Type B pancreatic cell (in vitro differentiated cells): ENCODE measurements around the gene LIPA. TPM values are rescaled to one million over a fixed set of nuclear protein-coding genes. Genes with fewer than 3 reads are reported as not detected.
"Not testable (repeated sequence)": the region's sequence is repeated elsewhere in the genome, so short reads cannot be mapped to it uniquely, and the experiment has no call there.

ENCODE experiments used
- DNase-seq: peaks from one replicate; pipeline ENCODE4 v3.0.0; 2021; ENCODE audit warnings: mixed read lengths; ENCODE audit not compliant: unreplicated experiment; ENCODE audit errors: extremely low spot score
- H3K27ac Mint-ChIP-seq: 2 replicates; pipeline ENCODE4 v1.8.0; 2021; ENCODE audit warnings: mild to moderate bottlenecking, mixed read lengths
- H3K27me3 Mint-ChIP-seq: 2 replicates; pipeline ENCODE4 v1.8.0; 2021; ENCODE audit warnings: mixed read lengths
- H3K36me3 Mint-ChIP-seq: 2 replicates; pipeline ENCODE4 v1.8.0; 2021; ENCODE audit warnings: mixed read lengths
- H3K4me1 Mint-ChIP-seq: one replicate; pipeline ENCODE4 v1.8.0; 2021; ENCODE audit warnings: mixed read lengths; ENCODE audit not compliant: unreplicated experiment
- H3K4me3 Mint-ChIP-seq: 2 replicates; pipeline ENCODE4 v1.8.0; 2021; ENCODE audit warnings: mild to moderate bottlenecking, mixed read lengths
- H3K9me3 Mint-ChIP-seq: 2 replicates; pipeline ENCODE4 v1.8.0; 2021; ENCODE audit warnings: mixed read lengths
- CTCF ChIP-seq: fragments of 200-600 bp; sonication (generic); conservative IDR thresholded peaks from 2 replicates; pipeline ENCODE4 v1.5.0; 2021; ENCODE audit warnings: antibody characterized with exemption, mild to moderate bottlenecking
- total RNA-seq: library from RNA; stranded (reverse); gene quantifications from 2 replicates; pipeline ENCODE4 v1.2.1, GENCODE V29; 2021; ENCODE audit warnings: low replicate concordance

Gene LIPA
- total RNA-seq, 1 donor from 2014 or later, result 46.4 TPM

DNA sequence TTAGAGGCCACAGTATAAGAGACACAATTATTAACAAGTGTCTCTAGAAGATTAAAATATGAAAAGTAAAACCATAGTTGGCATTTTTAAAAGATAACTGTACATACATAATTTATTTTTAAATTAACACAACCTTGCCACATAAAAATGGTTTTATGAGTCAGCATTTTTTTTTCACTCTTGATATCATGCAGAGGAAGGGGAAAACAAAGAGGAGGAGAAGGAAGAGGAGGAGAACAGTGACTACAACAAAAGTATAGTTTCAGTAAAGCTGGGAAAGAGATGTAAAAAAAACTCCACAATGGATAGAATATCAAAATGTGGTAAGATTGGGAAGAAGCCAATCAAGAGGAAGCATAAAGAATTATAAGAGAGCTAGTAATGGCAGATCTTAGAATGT lies 78.5 kb downstream of the LIPA start:
- no peak for TF ChIP-seq CTCF
- no peak overlapping the region for H3K27ac Mint-ChIP-seq
- no peaks in the 10 kb centered on the region for H3K27me3 Mint-ChIP-seq
- no peaks in the 10 kb centered on the region for H3K9me3 Mint-ChIP-seq
- H3K4me3 Mint-ChIP-seq, result no peak overlapping the region
- H3K36me3 Mint-ChIP-seq, result no peaks in the 10 kb centered on the region
- H3K4me1 Mint-ChIP-seq, result peaks cover 7% of the 10 kb centered on the region
- no peak for DNase-seq

- no peaks in the 10 kb centered on the region for H3K9me3 Mint-ChIP-seq
- peaks cover 7% of the 10 kb centered on the region for H3K4me1 Mint-ChIP-seq
- no peaks in the 10 kb centered on the region for H3K36me3 Mint-ChIP-seq
- no peaks in the 10 kb centered on the region for H3K27me3 Mint-ChIP-seq
- no peak overlapping the region for H3K4me3 Mint-ChIP-seq
- no peak for DNase-seq
- no peak for TF ChIP-seq CTCF
- H3K27ac Mint-ChIP-seq, result no peak overlapping the region
These were observed 79.6 kb downstream of the LIPA start for GRCh38 chr10:89171996-89172395.

DNA sequence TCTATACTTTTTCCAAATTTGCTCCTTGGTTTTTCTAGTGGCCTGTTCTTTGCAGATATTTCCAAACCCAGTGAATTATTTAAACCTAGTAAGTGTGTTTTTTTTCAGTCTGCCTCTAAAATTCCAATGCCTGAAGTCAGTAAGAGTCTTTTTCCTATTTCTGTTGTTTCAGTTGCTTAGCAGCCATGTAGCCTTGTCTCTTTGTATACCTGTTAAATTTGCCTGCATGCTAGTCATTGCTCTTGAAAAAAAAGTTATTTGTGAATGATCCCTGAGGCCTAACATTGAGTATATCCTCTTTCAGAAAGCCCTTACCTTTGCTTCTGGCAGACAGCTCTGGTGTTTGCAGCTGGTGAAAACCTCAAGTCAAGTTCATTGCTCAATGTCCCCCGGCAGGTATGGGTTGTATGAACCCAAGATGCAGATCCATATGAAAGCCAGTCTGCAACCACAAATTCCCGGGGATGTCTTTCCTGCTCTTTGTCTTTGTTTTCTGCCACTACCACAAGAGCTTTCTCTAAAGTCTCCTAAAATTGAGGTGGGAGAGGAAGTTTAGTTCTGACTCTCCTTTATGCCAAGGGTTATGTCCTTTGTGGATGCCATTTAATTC lies 80.2 kb downstream of the LIPA start:
- Mint-ChIP-seq H3K27ac (no peak overlapping the region), H3K4me1 (peaks cover 7% of the 10 kb centered on the region), H3K27me3 (no peaks in the 10 kb centered on the region), H3K36me3 (no peaks in the 10 kb centered on the region), H3K9me3 (no peaks in the 10 kb centered on the region), H3K4me3 (no peak overlapping the region)
- DNase-seq, result no peak
- no peak for TF ChIP-seq CTCF

DNA sequence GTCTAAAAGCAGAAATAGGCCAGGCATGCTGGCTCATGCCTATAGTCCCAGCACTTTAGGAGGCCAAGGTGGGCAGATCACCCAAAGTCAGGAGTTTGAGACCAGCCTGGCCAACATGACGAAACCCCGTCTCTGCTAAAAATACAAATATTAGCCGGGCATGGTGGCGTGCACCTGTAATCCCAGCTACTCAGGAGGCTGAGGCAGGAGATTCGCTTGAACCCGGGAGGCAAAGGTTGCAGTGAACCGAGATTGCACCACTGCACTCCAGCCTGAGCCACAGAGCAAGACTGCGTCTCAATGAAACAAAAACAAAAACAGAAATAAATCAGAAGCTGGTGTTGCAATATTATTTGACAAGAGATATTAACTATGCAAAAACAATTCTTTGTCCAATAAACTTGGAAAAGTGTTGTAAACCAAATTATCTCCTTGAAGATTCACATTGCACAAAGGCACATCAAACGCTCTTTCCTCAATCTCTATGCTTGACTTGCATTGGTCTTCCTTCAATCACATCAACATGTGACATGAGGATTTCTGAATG lies 83.1 kb downstream of the LIPA start:
- not testable (repeated sequence) for H3K9me3 Mint-ChIP-seq, H3K36me3 Mint-ChIP-seq

GRCh38 chr10:89167915-89168314 lies 83.7 kb downstream of the LIPA start:
- Mint-ChIP-seq H3K4me1 (peaks cover 4% of the 10 kb centered on the region), H3K9me3 (no peaks in the 10 kb centered on the region), H3K36me3 (no peaks in the 10 kb centered on the region), H3K27ac (no peak overlapping the region), H3K27me3 (peaks cover 9% of the 10 kb centered on the region), H3K4me3 (no peak overlapping the region)
- no peak for TF ChIP-seq CTCF
- no peak for DNase-seq

More for the DNA sequence above, 83.1 kb downstream of the LIPA start:
- H3K4me3 Mint-ChIP-seq, DNase-seq, H3K4me1 Mint-ChIP-seq, H3K27ac Mint-ChIP-seq, H3K27me3 Mint-ChIP-seq: not testable (repeated sequence)

- H3K4me3 Mint-ChIP-seq, result no peak overlapping the region
- no peaks in the 10 kb centered on the region for H3K36me3 Mint-ChIP-seq
- no peaks in the 10 kb centered on the region for H3K9me3 Mint-ChIP-seq
- H3K4me1 Mint-ChIP-seq, result no peaks in the 10 kb centered on the region
- no peak overlapping the region for H3K27ac Mint-ChIP-seq
- peaks cover 9% of the 10 kb centered on the region for H3K27me3 Mint-ChIP-seq
- DNase-seq, result no peak
- no peak for TF ChIP-seq CTCF
These were observed 85.7 kb downstream of the LIPA start for GRCh38 chr10:89165923-89166322.
